Endometrium (tissue), 2 donors: ENCODE results near the gene CHST11.

Experiments
- FAIRE-seq: peaks from 2 replicates; lab custom pipeline; 2012; peaks lifted over from hg19 to GRCh38; lab: Jason Lieb, UNC
- donor health status: control.
- donor health status: control.

CHST11 gene

DNA sequence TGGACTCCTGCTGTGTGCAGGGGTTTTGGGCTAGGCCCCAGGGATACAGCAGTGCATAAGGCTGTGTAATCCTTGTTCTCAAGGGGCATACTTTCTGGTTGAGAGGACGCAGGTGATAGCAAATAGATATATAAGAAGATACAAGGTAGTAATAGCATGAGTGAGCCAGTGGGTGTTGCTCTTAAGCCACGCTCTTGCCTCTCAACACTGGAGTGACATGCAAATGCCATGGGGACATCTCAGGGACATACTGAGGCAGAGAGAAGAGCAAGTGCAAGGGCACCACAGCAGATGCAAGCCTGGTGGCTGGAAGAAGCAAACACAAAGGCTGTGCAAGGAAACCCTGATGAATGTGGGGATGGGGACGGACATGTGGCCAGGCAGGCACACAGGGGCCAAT is 223.3 kb downstream of the CHST11 start:
- no peak for FAIRE-seq

DNA sequence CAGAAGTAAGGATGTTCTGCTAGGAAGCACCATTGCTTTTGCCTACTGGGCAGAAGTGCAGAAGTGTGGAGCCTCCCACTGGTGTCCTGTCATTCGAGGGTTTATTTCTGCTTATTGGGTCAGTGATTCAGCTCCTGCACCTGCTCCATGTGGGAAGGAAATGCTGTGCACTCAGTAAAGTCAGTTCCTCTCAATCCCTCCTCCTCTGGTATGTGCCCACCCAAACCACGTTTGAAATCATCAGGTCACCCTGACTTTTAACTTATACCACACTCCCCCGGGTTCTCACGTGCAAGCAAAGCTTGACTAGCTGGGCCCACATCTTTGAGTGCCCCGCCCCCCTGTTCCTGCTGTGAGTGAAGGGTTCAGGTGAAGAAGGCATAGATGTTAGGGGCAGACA is 223.7 kb downstream of the CHST11 start:
- no peak for FAIRE-seq

DNA sequence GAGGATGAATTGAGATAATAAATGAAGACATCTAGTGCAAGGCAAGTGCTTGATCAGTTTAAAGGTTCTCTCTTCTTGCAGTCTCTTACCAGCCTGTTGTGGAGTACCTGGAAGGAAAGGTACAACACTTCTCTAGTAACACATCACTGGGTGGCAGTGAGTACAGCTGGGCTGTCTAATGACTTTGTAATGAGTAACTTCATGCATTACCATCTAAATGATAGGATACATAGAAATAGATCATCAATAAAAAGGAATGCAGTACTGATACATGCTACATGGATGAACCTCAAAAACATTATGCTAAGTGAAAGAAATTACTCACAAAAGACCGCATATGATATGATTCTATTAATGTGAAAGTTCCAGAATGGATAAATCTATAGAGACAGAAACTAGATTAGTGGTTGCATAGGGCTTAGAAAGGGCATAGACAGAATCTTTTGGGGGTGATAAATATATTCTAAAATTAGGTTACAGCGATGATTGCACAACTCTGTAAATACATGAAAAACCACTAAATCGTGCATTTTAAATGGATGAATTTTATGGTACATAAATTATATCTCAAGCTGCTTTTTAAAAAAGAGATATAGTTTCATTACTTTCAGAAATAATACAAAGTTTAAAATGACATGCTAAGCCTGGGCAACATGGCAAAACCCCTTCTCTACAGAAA is 224.4 kb downstream of the CHST11 start:
- FAIRE-seq = no peak

DNA sequence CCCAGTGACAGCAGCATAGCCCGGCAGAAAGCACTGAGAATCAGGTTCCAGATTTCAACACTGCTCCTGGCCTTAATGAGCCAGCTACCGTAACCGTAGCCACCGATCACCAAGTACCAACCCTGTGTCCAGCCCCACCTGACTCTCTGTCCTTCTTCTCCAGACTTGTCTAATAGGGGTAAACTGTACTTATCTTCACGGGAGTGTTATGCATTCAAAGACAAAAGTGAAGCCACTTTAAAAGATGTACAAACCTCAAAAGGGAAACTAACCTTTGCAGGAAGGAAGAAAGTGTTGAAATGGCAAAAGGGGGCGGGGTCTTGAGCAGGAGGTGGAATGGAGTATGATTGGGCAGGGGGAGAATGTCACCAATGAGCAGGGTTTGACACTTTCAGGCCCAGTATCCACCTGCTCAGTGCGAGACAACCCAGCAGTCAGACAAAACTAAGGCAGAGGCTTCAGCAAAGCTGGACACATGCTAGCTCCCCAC is 226.1 kb downstream of the CHST11 start:
- FAIRE-seq = no peak

DNA sequence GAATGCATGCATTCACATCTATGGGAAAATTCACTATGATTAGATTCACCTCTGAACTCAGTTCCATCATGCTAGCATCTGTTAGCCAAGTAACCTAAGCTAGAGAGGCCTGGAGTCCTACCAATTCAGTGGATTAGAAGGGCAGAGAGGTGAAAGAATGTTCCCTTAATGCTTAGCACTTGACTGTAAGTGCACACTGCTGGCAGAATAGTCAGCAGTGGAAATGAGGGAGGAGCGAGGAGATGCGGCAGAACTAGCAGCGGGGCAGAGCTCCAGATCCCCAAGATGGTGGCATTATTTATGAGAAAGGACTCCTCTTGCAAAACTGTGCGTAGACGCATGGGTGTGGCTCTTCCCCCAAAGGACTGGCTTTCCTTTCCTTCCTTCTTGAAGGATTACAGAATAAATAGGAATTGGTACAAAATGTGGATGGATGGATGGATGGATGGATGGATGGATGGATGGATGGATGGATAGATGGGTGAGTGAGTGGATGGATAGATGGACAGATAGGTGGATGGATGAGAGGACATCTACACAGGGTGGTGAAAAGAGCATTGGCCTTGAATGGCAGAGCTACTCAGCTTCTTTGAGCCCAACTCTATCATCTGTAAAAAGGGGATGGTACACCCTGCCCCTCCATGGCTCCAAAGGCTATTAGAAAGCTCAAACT is 227.2 kb downstream of the CHST11 start:
- no peak for FAIRE-seq

DNA sequence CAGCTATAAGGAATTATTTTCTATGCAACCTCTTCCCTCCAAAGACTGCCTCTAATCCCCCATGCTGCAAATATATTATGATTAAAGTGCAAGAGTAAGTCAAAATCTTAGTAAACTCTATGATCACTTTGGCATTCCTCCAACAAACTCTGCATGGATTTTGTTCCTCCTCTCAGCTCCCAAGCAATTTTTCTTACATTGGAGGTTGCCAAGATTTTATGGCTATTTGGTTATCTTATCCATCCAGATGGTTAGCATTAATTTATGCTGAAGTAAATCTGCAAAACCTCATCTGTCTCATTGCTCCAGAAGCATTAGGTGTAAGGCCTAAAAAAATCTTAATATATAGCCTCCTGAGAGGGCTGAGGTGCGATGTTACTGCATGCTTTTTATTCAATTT is 228.1 kb downstream of the CHST11 start:
- FAIRE-seq = peak; percentile 85

DNA sequence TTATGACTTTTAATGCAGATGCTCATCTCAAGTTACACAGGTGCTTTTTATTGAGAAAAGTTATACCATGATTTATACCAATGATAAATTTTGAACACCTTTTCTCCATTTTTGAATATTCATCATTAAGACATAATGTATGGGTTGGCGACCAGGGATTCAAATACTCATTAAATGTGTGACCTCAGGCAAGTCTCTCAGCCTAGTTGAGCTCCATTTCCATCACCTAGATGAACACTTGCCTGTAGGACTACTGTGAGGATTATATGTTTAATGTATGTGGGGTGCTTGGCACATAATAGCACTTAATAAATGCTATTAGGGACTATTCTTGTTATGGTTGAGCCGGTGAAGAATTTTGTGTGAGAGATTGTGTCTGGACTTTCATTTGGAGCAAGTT is 228.6 kb downstream of the CHST11 start:
- FAIRE-seq = no peak

DNA sequence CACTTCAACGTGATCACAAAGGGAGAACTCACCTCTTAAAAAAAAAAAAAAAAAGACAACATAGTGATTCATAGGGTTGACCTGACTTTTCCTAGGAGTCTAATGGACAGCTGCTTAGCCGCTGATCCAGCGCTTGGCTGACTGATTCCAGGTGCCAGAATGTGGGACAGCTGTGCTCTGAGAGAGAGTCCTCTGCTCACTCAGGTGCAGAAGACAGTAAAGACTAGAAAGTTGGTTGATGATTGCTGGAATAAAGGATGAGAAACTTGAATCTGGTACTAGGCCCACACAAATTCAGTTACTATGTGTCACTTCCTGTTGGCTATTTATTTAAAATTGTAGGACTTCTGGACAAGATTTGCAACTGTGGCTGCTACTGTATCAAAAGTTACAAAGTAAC is 229.4 kb downstream of the CHST11 start:
- FAIRE-seq = no peak

DNA sequence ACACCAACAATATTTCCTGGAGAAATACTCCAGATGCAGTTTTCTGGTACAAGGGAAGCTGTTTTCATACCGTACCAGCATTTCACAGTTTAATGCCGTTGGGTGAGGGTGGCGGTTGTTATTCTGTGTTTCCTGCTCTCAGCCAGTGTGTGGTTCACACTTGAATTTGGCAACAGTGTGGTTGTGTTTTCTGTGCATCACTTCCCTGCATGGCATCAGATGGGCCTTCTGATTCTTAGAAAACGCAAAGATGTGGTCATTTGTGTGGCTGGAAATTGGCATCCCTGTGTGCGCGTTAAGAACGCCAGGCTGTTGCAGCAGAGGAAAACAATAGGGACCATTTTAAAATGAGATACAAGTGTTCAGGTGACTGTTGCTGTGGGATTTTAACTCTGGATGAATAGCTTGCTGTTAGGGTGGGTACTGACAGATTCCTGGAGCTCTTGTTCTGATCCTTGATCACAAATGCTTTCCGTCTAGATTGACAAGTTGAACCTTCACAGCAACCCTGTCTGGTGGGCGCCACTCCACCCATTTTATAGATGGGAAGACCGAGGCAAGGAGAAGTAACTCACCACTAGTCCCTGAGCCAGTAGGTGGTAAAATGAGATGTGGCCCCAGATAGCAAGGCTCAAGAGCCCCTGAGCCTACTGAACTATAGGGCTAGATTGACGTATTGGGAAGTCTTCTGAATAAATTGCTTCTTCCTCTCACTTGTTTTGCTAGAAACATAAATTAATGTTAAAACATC is 231.2 kb downstream of the CHST11 start:
- FAIRE-seq = no peak

DNA sequence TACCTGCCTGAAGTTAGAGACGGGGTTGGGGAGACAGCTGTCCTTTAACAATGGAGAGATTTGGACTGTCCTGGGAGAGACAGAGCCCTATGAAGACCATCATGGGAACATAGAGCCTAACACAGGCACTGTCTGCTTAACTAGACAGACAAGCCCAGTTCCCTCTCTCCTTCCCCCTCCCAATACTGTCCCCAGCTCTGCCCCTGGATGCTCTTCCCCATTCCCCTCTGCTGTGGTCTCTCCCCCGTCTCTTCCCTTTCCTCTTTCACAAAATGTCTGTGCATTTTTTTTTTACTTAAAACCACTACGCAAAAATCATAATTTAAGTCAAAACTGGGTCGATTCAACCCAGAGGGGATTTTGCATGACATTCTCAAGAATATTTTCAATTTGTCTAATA is 232.9 kb downstream of the CHST11 start:
- FAIRE-seq = no peak

DNA sequence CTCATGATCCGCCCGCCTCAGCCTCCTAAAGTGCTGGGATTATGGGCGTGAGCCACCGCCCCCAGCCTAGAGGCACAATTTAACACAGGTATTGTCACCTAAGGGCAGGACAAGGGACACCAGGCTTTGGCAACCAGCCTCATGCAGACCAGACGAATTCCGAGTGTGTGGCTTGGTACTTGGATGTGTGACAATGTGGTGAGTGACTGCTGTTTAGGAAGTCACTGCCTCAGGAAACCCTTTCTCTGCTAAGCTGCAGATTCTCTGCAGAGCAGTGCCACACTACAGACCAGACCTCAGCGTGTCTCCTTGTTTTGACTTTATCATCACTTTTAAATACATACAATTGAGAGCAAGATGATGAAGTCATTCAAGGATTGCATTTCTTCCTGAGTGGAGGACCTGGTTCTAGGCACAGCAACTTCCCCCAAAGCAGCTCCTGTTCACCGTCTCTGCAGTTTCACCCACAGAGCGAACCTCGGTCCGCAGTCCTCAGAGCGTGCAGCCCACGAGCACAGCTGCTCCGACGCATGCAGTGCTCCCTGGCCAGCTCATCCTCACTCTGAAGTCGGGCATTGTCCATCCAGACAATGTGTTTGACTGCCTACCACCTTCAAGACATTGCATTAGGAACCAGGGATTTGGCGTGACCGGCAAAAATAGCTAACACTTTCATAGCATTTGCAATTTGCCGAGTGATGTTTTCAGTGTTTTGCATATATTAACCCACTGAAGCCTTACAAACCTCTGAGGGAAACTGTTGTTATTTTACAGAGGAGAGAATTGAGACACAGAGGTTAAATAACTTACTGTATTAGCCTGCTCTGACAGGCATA is 235.2 kb downstream of the CHST11 start:
- no peak for FAIRE-seq

DNA sequence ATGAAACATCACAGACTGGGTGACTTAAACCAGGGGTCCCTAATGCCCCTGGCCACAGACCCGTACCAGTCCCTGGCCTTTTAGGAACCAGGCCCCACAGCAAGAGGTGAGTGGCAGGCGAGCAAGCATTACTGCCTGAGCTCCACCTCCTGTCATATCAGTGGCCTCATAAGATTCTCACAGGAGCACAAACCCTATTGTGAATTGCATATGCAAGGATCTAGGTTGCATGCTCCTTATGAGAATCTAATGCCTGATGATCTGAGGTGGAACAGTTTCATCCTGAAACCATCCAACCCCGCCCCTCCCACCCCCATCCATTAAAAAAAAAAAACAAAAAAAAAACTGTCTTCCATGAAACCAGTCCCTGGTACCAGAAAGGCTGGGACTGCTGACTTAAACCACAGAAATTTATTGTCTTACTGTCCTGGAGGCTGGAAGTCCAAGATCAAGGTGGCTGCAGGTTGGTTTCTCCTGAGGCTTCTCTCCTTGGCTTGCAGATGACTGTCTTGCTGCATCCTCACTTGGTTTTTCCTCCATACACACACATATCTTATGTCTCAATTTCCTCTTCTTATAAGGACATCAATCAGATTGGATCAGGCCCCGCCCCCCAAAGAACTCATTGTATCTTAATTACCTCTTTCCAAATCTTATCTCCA is 235.9 kb downstream of the CHST11 start:
- FAIRE-seq = no peak

DNA sequence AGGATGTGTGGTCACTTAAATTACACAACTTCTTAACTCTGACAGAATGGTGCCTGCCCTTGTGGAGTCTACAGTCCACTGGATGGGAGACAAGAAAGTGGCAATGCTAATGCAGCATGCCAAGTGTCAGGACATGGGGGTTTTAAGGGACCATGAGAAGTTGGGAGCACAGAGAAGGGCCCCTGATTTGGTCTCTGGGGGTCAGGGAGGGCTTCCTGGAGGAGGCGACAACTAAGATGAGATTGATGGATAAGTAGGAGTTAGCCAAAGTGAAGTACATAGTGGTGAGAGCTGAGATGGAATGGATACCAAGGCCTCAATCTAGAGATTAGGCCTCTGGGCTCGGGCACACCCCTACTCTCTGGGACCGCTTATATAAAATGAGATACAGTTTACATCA is 236.7 kb downstream of the CHST11 start:
- FAIRE-seq = no peak

DNA sequence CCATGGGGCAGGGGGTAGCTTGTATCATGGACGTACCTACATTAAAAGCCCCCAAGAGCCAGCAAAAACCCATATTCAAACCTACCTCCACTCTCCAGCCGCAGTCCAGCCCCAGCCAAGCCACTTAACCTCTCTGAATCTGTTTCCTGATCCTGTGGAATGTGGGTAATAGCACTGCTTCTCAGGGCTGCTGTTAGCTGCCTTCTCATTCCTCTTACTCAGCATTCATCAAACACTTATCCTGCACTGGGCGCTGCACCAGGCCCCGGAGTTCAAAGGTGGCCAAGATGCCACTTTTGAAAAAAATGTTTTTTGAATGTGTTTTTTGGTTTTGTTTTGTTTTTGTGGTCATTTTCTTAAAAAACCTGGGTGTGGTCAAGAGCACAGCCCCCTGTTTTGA is 237.4 kb downstream of the CHST11 start:
- no peak for FAIRE-seq

DNA sequence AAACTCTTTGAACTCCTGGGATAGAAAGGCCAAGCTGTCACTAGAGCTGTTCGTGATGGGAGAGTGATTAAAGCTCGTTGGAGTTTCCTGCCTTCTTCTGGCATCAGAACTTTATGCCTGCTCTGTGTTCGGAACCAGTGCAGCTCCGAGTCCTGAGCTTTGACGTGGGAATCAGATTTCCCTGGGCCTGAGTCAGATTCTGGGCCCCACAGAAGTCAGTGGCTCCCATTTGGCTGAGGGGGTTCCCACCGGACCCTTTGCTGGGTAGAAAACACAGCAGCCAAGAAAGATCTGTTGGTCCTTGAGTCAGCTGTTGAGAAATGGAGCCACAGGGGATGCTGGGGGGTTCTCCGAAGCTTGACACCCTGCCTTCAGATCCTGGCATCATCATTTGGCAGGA is 238.0 kb downstream of the CHST11 start:
- no peak for FAIRE-seq

DNA sequence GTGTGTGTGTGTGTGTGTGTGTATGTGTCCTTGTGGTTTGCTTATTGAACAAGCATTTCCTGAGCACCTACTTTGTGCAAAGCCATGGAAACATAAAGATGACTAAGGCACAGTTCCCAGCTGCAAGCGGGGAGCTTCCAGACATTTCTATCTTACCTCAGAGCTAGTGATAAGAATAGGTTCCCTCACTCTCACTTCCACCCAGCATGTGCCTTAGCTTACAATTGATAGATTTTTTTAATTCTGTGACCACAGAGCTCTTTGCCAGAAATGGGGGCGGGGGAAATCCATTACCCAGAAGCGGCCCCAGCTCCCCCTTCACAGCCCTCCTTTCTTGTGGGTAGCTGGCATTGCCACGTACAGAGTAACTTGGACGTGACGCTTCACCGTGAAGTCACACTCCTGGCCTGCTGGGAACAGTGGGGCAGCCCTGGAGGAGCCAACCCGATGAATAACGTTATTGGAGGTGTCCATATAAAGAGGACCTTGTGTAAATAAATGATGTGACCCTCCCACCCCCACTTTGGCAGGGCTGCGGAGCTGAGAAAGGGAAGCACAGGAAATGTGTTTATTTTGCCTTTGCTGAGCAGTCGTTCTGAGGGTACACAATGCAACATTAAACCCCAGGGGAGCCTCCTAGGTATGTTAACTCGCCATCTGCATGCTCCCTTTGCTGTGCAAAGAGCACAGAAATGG is 238.9 kb downstream of the CHST11 start:
- no peak for FAIRE-seq

DNA sequence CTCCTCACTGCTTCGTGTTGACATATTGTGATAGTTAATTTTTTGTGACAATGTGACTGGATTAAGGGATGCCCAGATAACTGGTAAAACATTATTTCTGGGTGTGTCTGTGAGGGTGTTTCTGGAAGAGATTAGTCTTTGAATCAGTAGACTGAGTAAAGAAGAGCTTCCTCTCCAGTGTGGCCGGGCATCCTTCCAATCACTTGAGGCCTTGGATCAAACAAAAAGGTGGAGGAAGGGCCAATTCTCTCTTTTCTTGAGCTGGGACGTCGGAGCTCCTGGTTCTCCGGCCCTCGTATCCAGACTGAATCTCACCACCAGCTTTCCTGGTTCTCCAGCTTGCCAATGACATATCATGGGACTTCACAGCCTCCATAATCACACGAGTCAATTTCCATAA is 240.4 kb downstream of the CHST11 start:
- no peak for FAIRE-seq

DNA sequence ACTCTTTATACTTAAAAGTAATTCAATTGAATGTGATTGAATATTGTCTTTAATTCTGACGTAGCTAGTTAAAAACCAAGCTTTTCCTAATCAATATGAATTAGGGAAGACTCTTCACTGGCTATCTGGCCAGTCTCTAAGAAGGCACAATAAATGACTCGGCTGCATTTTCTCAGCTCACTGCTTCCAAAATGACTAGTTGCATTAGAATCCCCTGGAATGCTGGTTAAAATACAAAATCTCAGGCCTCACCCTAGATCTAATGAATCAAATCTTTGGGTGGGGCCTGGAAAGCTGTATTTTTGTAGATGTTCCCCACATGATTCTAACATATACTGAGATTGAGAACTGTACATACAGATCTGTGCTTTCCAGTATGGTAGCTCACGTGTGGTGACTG is 242.1 kb downstream of the CHST11 start:
- FAIRE-seq = no peak

DNA sequence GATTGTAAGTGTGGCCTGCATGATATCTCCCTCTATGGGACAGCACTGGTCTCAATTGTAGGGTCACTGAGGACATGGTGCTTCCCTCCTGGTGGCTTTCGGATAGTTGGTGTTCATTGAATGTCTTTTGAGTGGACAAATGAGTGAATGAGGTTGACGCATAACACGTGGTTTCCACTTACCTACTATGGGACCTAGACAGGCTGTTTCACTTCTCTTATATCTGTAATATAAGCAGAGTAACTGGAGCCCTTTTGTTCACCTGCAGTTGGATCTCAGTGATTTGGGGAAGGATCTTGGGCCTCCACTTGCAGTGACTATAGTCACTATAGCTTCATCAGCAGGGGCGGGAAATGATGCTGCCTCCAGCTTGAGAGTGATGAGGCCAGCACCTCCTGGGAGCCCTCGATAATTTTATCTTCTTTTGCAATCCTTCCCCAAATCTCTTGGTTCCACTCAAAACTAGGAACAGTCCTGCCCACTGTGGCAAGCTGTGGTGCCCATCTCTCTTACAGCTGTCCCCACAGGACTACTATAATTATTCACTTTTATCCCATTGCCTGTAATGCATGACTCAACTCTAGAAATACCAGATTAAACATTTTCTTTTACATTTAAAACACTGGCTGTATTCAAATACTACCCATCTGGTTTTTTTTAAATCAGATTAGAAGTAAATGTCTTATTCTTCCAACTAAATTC is 242.9 kb downstream of the CHST11 start:
- no peak for FAIRE-seq

DNA sequence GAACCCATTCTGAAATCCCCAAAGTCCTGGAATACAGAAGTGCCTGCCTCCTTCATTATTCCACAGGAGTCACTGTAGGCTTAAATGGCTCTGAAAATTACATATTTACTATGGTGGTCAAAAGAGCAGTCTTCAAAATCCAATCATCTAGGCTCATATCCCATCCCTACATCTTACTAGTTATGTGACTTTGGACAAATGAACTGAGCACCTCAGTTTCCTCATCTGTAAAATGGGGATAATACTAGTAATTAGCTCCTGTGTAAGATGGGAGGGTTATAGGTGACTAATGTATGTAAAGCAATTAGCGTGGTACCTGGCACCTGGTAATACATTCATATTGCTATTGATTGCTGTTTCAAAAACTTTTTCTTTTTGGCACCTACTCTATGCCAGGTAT is 243.6 kb downstream of the CHST11 start:
- FAIRE-seq = no peak

DNA sequence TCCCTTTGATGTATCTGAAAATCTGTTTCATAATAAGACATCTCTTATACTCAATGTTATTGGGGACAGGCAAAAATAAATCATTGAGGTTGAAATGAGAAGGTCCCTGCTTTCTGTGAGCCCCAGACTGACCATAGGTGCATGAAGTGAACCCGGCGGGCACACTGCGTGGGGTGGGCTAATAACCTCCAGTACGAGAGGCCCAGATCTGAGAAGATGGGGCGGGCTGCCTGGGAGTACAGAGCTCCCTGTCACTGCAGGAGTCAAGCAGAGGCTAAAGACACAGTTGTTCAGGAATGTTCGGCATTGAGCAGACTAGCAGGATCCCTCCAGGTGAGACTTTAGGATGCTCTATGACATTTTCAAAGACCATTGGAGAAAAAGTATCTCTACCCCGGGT is 244.6 kb downstream of the CHST11 start:
- FAIRE-seq = no peak
